Right renal cortex interstitium (tissue), 3 donors: ENCODE data around the gene SHMT2. TPM values are rescaled to one million over a fixed set of nuclear protein-coding genes. Genes with fewer than 3 reads are reported as not detected.

Experiments used
- DNase-seq, 3 donors: peaks; one replicate each; pipeline ENCODE4 v3.0.0-alpha.2; 2013; ENCODE audit warnings: low read depth in 3 of 3, low spot score in 2 of 3
- polyA plus RNA-seq, 3 donors: library from polyadenylated mRNA; unstranded; fragments of 120-200 nt; gene quantifications; one replicate each; pipeline ENCODE4 v1.2.1, GENCODE V29; 2013; ENCODE audit not compliant: insufficient read length in 3 of 3

The SHMT2 gene
- polyA plus RNA-seq, 3 donors, result 66.0 to 79.2 (median 72.7) TPM

- DNase-seq, result no peak
These were observed 8.7 kb downstream of the SHMT2 start for GRCh38 chr12:57237932-57238853.

DNA sequence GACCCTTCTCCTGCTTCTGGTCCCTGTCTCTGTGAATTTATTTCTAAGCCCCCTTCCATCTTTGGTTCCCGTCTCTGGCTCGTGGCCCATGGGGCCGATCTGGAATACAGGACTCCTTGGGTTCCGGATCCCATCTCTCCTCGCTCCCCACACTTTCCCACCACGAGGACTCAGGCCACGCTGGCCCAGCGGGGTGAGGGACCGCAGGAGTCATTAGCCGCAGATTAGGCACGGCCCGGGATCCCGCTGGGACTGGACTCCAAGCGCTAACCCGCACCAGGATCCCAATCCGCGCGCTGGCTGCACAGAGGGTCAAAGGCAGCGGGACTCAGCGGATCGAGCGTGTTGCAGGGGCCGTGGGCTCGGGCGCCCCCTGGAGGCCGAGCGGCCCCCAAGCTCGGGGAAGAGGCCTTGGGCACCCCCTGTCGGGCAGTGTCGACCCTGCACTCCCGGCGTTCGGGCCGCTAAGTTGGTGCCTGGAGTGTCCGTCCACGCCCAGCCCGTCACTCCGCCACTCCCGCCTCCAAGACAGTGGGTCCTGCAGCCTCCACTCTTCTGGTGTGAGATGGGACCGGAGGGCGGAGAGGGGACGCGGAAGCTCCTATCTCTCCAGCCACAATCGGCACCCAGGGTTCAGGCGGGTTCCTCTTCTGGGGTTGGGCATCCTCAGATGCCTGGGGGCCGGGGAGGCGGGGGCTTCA lies 9.5 kb downstream of the SHMT2 start:
- peak in 1 of 3 donors; percentile 72 for DNase-seq

- no peak for DNase-seq
These were observed 10.1 kb downstream of the SHMT2 start for GRCh38 chr12:57239587-57240065.

DNA sequence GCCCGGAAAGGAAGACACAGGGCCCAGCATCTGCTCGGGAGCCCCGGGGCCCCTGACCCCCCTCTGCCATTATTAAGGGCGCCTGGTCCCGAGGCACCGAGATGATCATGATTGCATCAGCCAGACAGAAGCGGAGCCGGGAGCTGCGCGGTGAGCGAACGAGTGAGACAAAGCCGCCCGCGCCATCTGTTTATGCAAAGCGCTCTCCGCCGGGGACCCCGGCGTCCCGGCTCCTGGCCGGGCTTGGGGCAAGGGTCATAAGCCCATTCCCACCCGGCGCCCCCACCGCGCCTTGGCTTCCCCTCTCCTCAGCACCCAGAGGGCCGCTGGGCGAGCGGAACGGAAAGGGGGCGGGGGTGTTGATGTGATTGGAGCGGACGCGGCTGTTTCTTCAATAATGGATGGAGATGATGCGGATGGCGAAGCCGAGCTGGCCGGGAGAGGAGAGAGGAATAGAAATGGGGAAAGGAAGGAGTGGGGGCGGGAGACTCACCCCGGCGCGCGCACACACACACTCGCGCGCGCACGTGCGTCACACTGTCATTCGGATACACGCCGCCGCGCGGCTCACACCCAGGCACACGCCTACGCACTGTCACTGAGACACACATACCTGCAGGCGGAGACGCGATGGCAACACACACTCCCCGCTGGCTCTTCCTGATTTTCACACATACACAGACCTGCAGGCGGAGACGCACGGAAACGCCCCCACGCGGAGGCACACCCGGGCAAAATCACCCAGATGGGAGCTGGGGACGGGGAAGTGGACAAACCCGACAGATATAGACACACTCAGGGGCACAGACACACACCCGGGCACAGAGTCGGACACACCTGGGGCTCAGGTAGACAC lies 10.8 kb downstream of the SHMT2 start:
- DNase-seq, result no peak

- DNase-seq, result no peak
These were observed 11.5 kb downstream of the SHMT2 start for GRCh38 chr12:57240926-57241401.

- no peak for DNase-seq
These were observed 12.1 kb downstream of the SHMT2 start for GRCh38 chr12:57241402-57242310.

DNA sequence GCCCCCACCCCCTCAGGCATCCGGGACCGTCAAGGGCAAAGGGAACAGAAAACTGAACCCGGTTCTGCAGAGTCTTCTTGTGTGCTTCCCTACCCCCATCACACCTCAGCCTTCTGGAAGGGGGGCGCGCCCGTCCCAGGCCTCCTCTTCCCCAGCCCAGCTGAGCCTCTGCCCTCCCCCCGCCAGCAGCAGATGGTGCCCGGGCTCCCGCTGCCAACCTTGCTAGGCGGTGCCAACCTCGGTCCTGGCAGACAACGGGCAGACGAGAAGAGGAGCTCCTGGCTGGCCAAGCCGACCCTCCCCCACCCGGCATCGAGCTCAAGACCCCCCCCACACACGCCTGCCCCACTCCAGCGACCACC lies 12.8 kb downstream of the SHMT2 start:
- DNase-seq, result no peak

- peak in 1 of 3 donors; percentile 66 for DNase-seq
These were observed 13.4 kb downstream of the SHMT2 start for GRCh38 chr12:57242691-57243454.

GRCh38 chr12:57243521-57244311 lies 14.2 kb downstream of the SHMT2 start:
- peak in 1 of 3 donors; percentile 52 for DNase-seq

DNA sequence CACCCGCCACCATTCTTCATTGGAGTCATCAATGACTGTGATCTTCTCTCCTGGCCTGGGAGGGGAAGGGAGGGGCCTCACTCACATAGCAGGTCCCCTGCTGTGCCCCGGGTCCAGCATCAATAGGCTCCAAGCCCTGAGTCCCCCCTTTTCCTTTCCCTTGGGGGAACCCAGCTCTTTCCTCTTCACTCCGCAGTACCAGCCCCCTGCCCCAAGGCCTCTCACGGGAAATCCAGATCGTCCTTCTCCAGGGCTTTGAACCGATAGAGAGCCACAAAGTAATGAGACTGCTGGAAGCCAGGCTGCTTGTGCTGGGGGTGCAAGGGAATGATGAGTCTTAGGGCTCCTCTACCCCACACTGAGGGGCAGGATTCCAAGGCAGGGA lies 14.8 kb downstream of the SHMT2 start:
- no peak for DNase-seq

DNA sequence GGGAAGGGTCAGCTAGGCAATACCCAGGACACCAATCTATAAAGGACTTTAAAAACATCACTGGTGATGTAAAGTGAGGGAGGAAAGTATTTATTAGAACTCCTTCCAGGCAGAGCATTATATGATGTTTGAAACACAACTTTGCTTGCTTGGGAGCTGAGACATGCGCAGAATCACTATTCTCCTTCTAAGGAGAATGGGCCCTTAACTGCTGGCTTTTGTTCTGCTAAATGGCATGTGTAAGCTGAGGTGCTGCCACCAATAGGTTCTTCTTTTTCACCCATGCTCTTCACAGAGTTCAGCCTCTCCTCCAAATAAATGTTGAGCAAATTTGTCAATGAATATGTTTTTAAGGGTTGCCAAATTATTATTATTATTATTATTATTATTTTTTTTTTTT lies 17.5 kb downstream of the SHMT2 start:
- DNase-seq, result no peak

GRCh38 chr12:57248934-57249742 lies 19.6 kb downstream of the SHMT2 start:
- DNase-seq, result no peak

- DNase-seq, result no peak
These were observed 21.0 kb downstream of the SHMT2 start for GRCh38 chr12:57250541-57250940.

DNA sequence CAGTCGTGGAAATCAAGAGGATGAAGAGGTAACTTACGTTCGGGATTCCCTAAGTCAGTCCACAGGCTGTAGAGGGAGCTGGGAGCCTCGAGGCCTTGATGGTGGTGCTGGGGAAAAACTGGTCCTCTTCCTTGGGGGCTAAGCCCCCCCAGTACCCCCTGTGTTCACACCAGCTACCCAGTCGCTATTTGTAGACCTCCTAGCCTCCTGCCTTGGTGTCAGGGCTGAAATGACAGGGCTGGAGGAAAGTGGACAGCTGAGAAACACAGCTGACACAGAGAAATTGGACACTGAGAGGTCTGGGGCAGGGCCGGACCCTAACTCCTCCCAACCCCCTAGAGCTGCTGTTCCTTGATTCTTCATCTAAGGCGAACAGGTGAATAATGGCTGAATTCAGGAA lies 21.4 kb downstream of the SHMT2 start, which contains the start of gene STAC3:
TSS of gene STAC3 (minus strand) at position 232 of the 400 bp plus-strand sequence. CDS start 1,551 bp downstream, outside the sequence.
- DNase-seq, result no peak

- no peak for DNase-seq
These were observed 25.2 kb downstream of the SHMT2 start for GRCh38 chr12:57254506-57255280.

GRCh38 chr12:57255916-57256315 lies 26.4 kb downstream of the SHMT2 start:
- DNase-seq, result no peak
